Suprapubic skin (tissue), 4 donors: ENCODE data around the gene TNFSF8. TPM values are rescaled to one million over a fixed set of nuclear protein-coding genes. Genes with fewer than 3 reads are reported as not detected.

ENCODE experiments used
- DNase-seq, 2 donors: peaks; one replicate each; pipeline ENCODE4 v3.0.0-alpha.2; 2019; ENCODE audit warnings: low spot score in 2 of 2
- H3K27ac ChIP-seq: fragments of 200-600 bp; sonication (generic); one replicate; pipeline ENCODE4 v1.5.1; 2019
- H3K27me3 ChIP-seq: fragments of 200-600 bp; sonication (generic); one replicate; pipeline ENCODE4 v1.5.1; 2019
- H3K36me3 ChIP-seq: fragments of 200-600 bp; sonication (generic); one replicate; pipeline ENCODE4 v1.5.1; 2019
- H3K4me1 ChIP-seq: fragments of 200-600 bp; sonication (generic); one replicate; pipeline ENCODE4 v1.5.1; 2019
- H3K4me3 ChIP-seq: fragments of 200-600 bp; sonication (generic); one replicate; pipeline ENCODE4 v1.5.1; 2019; ENCODE audit warnings: mild to moderate bottlenecking
- H3K9me3 ChIP-seq: fragments of 200-600 bp; sonication (generic); one replicate; pipeline ENCODE4 v1.5.1; 2019
- EP300 ChIP-seq: sonication (generic); formaldehyde crosslinking; IDR thresholded peaks from one replicate; pipeline ENCODE4 v1.6.1; 2017; ENCODE audit warnings: antibody characterized with exemption
- POLR2A ChIP-seq, 2 donors: fragments of 450-650 bp; IDR thresholded peaks; one replicate each; pipeline ENCODE4 v1.6.1; 2017; ENCODE audit warnings: antibody characterized with exemption in 2 of 2, mild to moderate bottlenecking in 2 of 2, moderate library complexity in 2 of 2
- POLR2AphosphoS5 ChIP-seq, 3 donors: sonication (generic); formaldehyde crosslinking; IDR thresholded peaks; one replicate each; pipeline ENCODE4 v1.6.1; 2017; ENCODE audit warnings: antibody characterized with exemption in 3 of 3
- WGBS: methylation state at CpG from one replicate; pipeline ENCODE4 v1.1.5; 2018; 5-methylcytosine and 5-hydroxymethylcytosine counted together
- total RNA-seq, 4 donors: library from RNA; depleted of rRNA; stranded (reverse); fragments of >200 nt; gene quantifications; one replicate each; pipeline ENCODE4 v1.1.0, GENCODE V29; 2016
- TF ChIP-seq, protein P1 (sequence below), 2 donors: fragments of 200-600 bp in 1 of 2; fragments of 450-650 bp in 1 of 2; sonication (generic) in 1 of 2; IDR thresholded peaks; one replicate each; pipeline ENCODE4 v1.5.1; 2016 to 2019; ENCODE audit warnings: antibody characterized with exemption in 2 of 2, mild to moderate bottlenecking in 1 of 2, moderate library complexity in 1 of 2

Gene TNFSF8
- total RNA-seq, 4 donors from 2014 or later: 0.23 to 4.0 (median 1.4) TPM

DNA sequence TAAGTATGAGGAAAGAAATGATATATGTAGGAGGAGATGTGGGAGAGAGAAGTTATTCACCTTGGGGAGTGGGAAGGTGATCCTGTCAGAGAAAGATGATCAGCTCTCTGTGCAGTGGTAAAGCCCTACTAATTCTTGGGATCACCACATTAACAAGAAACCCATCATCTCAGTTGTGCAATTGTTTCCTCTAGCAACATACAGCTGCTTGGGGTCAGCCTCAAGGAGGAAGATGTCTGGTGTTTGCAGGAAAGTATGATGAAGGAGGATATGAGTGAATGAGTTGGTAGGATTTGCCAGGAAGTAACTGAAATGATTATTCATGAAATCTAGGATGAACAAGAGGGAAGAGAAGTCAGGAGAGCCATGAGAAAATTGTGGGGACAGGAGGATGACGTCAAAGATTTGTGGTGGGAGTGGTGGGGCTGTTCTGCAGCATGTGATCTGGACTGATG is 50.1 kb downstream of the TNFSF8 start:
- 78% methylated on average over 1 of the region's 1 CpG for WGBS
- H3K9me3 ChIP-seq: no peaks in the 10 kb centered on the region
- no peaks in the 10 kb centered on the region for H3K36me3 ChIP-seq
- H3K27me3 ChIP-seq: no peaks in the 10 kb centered on the region
- H3K4me3 ChIP-seq: no peak overlapping the region
- no peak for TF ChIP-seq EP300
- TF ChIP-seq, protein P1, sequence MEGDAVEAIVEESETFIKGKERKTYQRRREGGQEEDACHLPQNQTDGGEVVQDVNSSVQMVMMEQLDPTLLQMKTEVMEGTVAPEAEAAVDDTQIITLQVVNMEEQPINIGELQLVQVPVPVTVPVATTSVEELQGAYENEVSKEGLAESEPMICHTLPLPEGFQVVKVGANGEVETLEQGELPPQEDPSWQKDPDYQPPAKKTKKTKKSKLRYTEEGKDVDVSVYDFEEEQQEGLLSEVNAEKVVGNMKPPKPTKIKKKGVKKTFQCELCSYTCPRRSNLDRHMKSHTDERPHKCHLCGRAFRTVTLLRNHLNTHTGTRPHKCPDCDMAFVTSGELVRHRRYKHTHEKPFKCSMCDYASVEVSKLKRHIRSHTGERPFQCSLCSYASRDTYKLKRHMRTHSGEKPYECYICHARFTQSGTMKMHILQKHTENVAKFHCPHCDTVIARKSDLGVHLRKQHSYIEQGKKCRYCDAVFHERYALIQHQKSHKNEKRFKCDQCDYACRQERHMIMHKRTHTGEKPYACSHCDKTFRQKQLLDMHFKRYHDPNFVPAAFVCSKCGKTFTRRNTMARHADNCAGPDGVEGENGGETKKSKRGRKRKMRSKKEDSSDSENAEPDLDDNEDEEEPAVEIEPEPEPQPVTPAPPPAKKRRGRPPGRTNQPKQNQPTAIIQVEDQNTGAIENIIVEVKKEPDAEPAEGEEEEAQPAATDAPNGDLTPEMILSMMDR (IDR thresholded peaks at IDR 0.05): no peak
- H3K27ac ChIP-seq: no peak overlapping the region
- no peak for DNase-seq
- no peaks in the 10 kb centered on the region for H3K4me1 ChIP-seq

- no peaks in the 10 kb centered on the region for H3K4me1 ChIP-seq
Measured at GRCh38 chr9:114878879-114879564, 51.4 kb downstream of the TNFSF8 start.

GRCh38 chr9:114869845-114870244 is 60.5 kb downstream of the TNFSF8 start:
- no peak overlapping the region for H3K4me3 ChIP-seq
- no peaks in the 10 kb centered on the region for H3K4me1 ChIP-seq
- 67% methylated on average over 3 of the region's 3 CpGs for WGBS
- no peak for DNase-seq
- no peak overlapping the region for H3K27ac ChIP-seq
- TF ChIP-seq, protein P1 (IDR thresholded peaks at IDR 0.05): no peak
- TF ChIP-seq EP300 (no peak), POLR2A (IDR thresholded peaks at IDR 0.05) (no peak), POLR2AphosphoS5 (IDR thresholded peaks at IDR 0.05) (no peak)
- H3K27me3 ChIP-seq: no peaks in the 10 kb centered on the region
- no peaks in the 10 kb centered on the region for H3K36me3 ChIP-seq
- H3K9me3 ChIP-seq: no peaks in the 10 kb centered on the region

More at GRCh38 chr9:114878879-114879564, 51.4 kb downstream of the TNFSF8 start:
- H3K27me3 ChIP-seq: no peaks in the 10 kb centered on the region
- no peak for DNase-seq
- WGBS: 88% methylated on average over 4 of the region's 4 CpGs
- H3K27ac ChIP-seq: no peak overlapping the region
- H3K36me3 ChIP-seq: no peaks in the 10 kb centered on the region
- H3K4me3 ChIP-seq: no peak overlapping the region
- no peaks in the 10 kb centered on the region for H3K9me3 ChIP-seq
- no peak for TF ChIP-seq POLR2AphosphoS5 (IDR thresholded peaks at IDR 0.05)
- TF ChIP-seq, protein P1 (IDR thresholded peaks at IDR 0.05): no peak
- TF ChIP-seq EP300: no peak
- no peak for TF ChIP-seq POLR2A (IDR thresholded peaks at IDR 0.05)

- DNase-seq: no peak
- no peaks in the 10 kb centered on the region for H3K4me1 ChIP-seq
- TF ChIP-seq POLR2AphosphoS5 (IDR thresholded peaks at IDR 0.05) (no peak), EP300 (no peak), POLR2A (IDR thresholded peaks at IDR 0.05) (no peak)
- TF ChIP-seq, protein P1 (IDR thresholded peaks at IDR 0.05): no peak
- no peaks in the 10 kb centered on the region for H3K27me3 ChIP-seq
- H3K27ac ChIP-seq: no peak overlapping the region
- no peak overlapping the region for H3K4me3 ChIP-seq
- no peaks in the 10 kb centered on the region for H3K36me3 ChIP-seq
- H3K9me3 ChIP-seq: no peaks in the 10 kb centered on the region
- WGBS: 95% methylated on average over 5 of the region's 5 CpGs
Measured at GRCh38 chr9:114869378-114869777, 61.0 kb downstream of the TNFSF8 start.

DNA sequence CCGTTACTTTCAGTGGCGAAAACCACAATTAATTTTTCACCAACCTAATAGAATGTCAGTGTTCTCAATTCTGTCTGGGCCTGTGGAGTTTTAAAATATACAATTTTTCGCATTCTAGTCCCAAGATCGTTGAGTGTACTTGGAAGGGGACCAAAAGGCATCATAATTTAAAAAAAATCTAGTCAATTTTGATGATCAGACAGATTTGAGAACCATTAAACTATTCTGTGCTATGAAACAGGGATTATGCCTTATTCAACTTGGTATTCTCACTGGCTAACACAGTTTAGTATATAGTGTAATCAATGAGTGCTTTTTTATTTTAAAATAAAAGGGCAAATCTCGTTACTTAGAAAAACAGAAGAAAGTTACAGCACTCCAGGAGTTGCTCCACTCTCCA is 63.1 kb downstream of the TNFSF8 start:
- DNase-seq: no peak
- H3K27me3 ChIP-seq: no peaks in the 10 kb centered on the region
- H3K4me1 ChIP-seq: no peaks in the 10 kb centered on the region
- TF ChIP-seq EP300 (no peak), POLR2A (IDR thresholded peaks at IDR 0.05) (no peak), POLR2AphosphoS5 (IDR thresholded peaks at IDR 0.05) (no peak)
- TF ChIP-seq, protein P1 (IDR thresholded peaks at IDR 0.05): no peak
- no peaks in the 10 kb centered on the region for H3K36me3 ChIP-seq
- H3K27ac ChIP-seq: no peak overlapping the region
- 83% methylated on average over 5 of the region's 5 CpGs for WGBS
- no peak overlapping the region for H3K4me3 ChIP-seq
- no peaks in the 10 kb centered on the region for H3K9me3 ChIP-seq
